ENCODE measurements around the gene MRPS31. TPM values are rescaled to one million over a fixed set of nuclear protein-coding genes. Genes with fewer than 3 reads are reported as not detected.
"Not testable (repeated sequence)": the region's sequence is repeated elsewhere in the genome, so short reads cannot be mapped to it uniquely, and the experiment has no call there.

The MRPS31 gene
- total RNA-seq, 3 donors from 2014 or later (not counting 1 experiment from before 2014, with no cell fraction given) = 13.6 to 19.6 (median 13.8) TPM

DNA sequence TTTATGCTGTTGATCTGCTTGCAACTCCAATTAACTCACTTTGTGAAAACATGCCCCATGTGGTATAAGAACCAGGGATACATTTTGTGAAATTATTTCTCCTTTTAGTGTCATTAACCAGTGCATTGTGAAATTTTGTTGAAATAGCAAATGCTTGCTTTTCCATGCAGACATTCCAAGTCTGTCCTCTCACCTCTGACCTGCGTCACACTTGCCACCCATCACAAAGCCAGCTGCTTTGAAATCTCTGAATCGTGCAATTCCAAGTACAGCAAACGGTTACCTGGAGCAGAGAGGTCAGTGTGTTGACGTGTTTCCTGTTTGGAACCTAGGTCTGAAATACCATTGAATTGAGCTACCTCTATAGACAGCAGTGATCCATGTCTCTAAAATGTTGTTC, 13.6 kb upstream of the MRPS31 start:
- TF ChIP-seq, protein P1, sequence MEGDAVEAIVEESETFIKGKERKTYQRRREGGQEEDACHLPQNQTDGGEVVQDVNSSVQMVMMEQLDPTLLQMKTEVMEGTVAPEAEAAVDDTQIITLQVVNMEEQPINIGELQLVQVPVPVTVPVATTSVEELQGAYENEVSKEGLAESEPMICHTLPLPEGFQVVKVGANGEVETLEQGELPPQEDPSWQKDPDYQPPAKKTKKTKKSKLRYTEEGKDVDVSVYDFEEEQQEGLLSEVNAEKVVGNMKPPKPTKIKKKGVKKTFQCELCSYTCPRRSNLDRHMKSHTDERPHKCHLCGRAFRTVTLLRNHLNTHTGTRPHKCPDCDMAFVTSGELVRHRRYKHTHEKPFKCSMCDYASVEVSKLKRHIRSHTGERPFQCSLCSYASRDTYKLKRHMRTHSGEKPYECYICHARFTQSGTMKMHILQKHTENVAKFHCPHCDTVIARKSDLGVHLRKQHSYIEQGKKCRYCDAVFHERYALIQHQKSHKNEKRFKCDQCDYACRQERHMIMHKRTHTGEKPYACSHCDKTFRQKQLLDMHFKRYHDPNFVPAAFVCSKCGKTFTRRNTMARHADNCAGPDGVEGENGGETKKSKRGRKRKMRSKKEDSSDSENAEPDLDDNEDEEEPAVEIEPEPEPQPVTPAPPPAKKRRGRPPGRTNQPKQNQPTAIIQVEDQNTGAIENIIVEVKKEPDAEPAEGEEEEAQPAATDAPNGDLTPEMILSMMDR (IDR thresholded peaks at IDR 0.05) = no peak
- H3K9me3 Mint-ChIP-seq = no peaks in the 10 kb centered on the region
- peaks cover 0 to 2% of the 10 kb centered on the region in 2 donors for H3K27me3 Mint-ChIP-seq (ENCODE audit: low read depth in 2 of 2)
- WGBS (ENCODE audit: insufficient coverage) = 89% methylated on average over 4 of the region's 4 CpGs
- no peaks in the 10 kb centered on the region for H3K27me3 ChIP-seq (ENCODE audit: control insufficient read depth, insufficient read depth, low read length)
- no peak overlapping the region for H3K27ac ChIP-seq (ENCODE audit: low read length)
- H3K36me3 Mint-ChIP-seq = no peaks in the 10 kb centered on the region
- H3K4me1 ChIP-seq (ENCODE audit: control insufficient read depth, insufficient read depth, low read length) = peaks cover 8% of the 10 kb centered on the region
- intact Hi-C loops (cut with micrococcal nuclease) = no loop called here
- no peak overlapping the region for H3K4me3 Mint-ChIP-seq
- H3K36me3 ChIP-seq (ENCODE audit: control insufficient read depth, insufficient read depth, low read length) = no peaks in the 10 kb centered on the region
- H3K9me3 ChIP-seq (ENCODE audit: control insufficient read depth, insufficient read depth, low read length) = no peaks in the 10 kb centered on the region
- no peak overlapping the region for H3K4me3 ChIP-seq (ENCODE audit: low read length)
- no peak overlapping the region for H3K27ac Mint-ChIP-seq
- ATAC-seq (no peak), DNase-seq (no peak)
- H3K4me1 Mint-ChIP-seq = no peaks in the 10 kb centered on the region

DNA sequence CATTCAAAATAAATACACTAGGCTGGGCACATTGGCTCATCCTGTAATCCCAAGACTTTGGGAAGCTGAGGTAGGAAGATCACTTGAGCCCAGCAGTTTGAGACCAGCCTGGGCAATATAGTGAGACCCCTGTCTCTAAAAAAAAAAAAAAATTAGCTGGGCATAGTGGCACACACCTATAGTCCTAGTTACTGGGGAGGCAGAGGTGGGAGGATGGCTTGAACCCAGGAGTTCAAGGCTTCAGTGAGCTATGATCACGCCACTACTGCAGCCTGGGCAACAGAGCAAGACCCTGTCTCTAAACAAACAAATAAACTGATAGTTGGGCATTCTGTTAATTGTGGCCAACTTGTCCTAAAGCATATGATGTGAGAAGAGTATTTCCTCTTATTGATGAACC, 12.0 kb upstream of the MRPS31 start:
- H3K4me3 Mint-ChIP-seq; DNase-seq; H3K36me3 ChIP-seq (ENCODE audit: control insufficient read depth, insufficient read depth, low read length); H3K27me3 ChIP-seq (ENCODE audit: control insufficient read depth, insufficient read depth, low read length); H3K27me3 Mint-ChIP-seq (ENCODE audit: low read depth in 2 of 2); H3K36me3 Mint-ChIP-seq; H3K9me3 Mint-ChIP-seq; H3K9me3 ChIP-seq (ENCODE audit: control insufficient read depth, insufficient read depth, low read length); H3K4me1 ChIP-seq (ENCODE audit: control insufficient read depth, insufficient read depth, low read length); intact Hi-C loops (cut with micrococcal nuclease); ATAC-seq; H3K4me1 Mint-ChIP-seq; H3K27ac ChIP-seq (ENCODE audit: low read length); H3K4me3 ChIP-seq (ENCODE audit: low read length); H3K27ac Mint-ChIP-seq: not testable (repeated sequence)
- WGBS (ENCODE audit: insufficient coverage) = 78% methylated on average over 1 of the region's 1 CpG

DNA sequence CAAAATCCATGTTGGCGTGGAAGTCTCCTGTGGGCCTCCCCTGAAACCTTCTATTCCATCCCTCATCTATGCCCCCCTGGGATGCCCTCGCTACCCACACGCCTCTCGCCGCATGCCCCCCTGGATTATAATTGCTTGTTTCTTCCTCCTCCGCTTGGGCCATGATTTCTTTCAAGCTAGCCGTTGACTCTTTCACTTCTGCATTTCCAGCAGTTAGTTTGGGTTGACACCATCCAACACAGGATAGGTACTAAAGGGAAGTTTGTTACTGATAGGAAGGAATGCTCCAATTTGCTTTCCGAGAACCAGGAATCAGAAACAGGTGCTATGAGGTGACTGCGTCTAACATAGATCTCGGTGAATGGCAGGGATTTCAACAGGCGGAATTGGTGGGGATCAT, 10.7 kb upstream of the MRPS31 start:
- peaks cover 0 to 2% of the 10 kb centered on the region in 2 donors for H3K27me3 Mint-ChIP-seq (ENCODE audit: low read depth in 2 of 2)
- no peaks in the 10 kb centered on the region for H3K9me3 Mint-ChIP-seq
- H3K4me3 Mint-ChIP-seq = no peak overlapping the region
- ATAC-seq (no peak), DNase-seq (no peak)
- WGBS (ENCODE audit: insufficient coverage) = 75% methylated on average over 11 of the region's 11 CpGs
- TF ChIP-seq, protein P1 (IDR thresholded peaks at IDR 0.05) = no peak
- no peak overlapping the region for H3K27ac Mint-ChIP-seq
- Histone ChIP-seq H3K9me3 (ENCODE audit: control insufficient read depth, insufficient read depth, low read length) (no peaks in the 10 kb centered on the region), H3K36me3 (ENCODE audit: control insufficient read depth, insufficient read depth, low read length) (no peaks in the 10 kb centered on the region), H3K27ac (ENCODE audit: low read length) (no peak overlapping the region), H3K4me3 (ENCODE audit: low read length) (no peak overlapping the region), H3K4me1 (ENCODE audit: control insufficient read depth, insufficient read depth, low read length) (peaks cover 11% of the 10 kb centered on the region), H3K27me3 (ENCODE audit: control insufficient read depth, insufficient read depth, low read length) (no peaks in the 10 kb centered on the region)
- no peaks in the 10 kb centered on the region for H3K36me3 Mint-ChIP-seq
- intact Hi-C loops (cut with micrococcal nuclease) = no loop called here
- H3K4me1 Mint-ChIP-seq = peaks cover 13 to 14% of the 10 kb centered on the region in 2 donors

DNA sequence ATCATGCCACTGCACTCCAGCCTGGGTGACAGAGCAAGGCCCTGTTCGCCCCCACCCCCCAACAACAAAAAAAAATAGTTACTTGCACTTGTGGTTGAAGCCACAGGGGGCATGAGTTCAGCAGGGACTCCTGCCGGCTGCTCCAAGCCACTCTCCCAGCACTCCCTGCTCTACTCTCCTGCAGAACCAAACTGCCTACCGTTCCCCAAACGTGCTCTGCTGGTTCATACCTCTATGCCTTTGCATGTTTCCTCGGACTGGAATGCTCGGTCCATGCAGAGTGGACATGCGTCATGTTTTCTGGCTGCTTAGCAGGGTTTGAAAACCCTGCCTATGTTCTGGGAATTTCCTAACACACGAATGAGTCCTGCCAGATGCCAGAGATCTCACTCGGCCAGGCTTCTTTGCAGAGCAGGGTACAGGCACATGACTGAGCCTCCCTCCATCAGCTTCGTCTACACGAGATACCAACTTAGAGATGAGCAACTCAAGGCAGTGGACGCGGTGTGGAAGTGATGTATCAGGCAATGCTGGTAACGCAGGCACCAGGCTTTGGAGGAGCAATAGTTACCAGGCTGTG, 9.9 kb upstream of the MRPS31 start:
- Mint-ChIP-seq H3K4me1 (peaks cover 19 to 20% of the 10 kb centered on the region in 2 donors), H3K27me3 (ENCODE audit: low read depth in 2 of 2) (peaks cover 0 to 2% of the 10 kb centered on the region in 2 donors), H3K27ac (no peak overlapping the region), H3K4me3 (no peak overlapping the region), H3K36me3 (no peaks in the 10 kb centered on the region), H3K9me3 (no peaks in the 10 kb centered on the region)
- intact Hi-C loops (cut with micrococcal nuclease) = no loop called here
- ATAC-seq = no peak
- H3K9me3 ChIP-seq (ENCODE audit: control insufficient read depth, insufficient read depth, low read length) = no peaks in the 10 kb centered on the region
- no peaks in the 10 kb centered on the region for H3K27me3 ChIP-seq (ENCODE audit: control insufficient read depth, insufficient read depth, low read length)
- H3K4me1 ChIP-seq (ENCODE audit: control insufficient read depth, insufficient read depth, low read length) = peaks cover 19% of the 10 kb centered on the region
- TF ChIP-seq, protein P1 (IDR thresholded peaks at IDR 0.05) = no peak
- no peak overlapping the region for H3K4me3 ChIP-seq (ENCODE audit: low read length)
- no peaks in the 10 kb centered on the region for H3K36me3 ChIP-seq (ENCODE audit: control insufficient read depth, insufficient read depth, low read length)
- WGBS (ENCODE audit: insufficient coverage) = 89% methylated on average over 14 of the region's 14 CpGs
- no peak overlapping the region for H3K27ac ChIP-seq (ENCODE audit: low read length)
- DNase-seq = no peak

Measured in natural killer cell (primary cell).